Measurements from ENCODE around the gene SLC29A4. TPM values are rescaled to one million over a fixed set of nuclear protein-coding genes. Genes with fewer than 3 reads are reported as not detected.

SLC29A4 gene
- total RNA-seq, 1 donor from 2014 or later, result 0.38 TPM

DNA sequence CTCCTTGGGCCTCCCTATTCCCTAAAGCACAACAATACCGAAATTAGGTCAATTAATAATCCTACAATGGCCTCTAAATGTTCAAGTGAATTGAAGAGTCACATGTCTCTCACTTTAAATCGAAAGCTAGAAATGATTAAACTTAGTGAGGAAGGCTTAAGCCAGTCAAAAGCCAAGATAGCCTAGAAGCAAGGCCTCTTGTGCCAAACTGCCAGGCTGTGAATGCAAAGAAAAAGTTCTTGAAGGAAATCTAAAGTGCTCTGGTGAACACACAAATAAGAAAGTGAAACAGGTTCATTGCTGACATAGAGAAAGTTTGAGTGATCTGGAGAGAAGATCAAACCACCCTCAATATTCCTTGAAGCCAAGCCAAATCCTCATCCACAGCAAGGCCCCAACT lies 57.2 kb downstream of the SLC29A4 start:
- POLR2A ChIA-PET, result no interaction called here
- Mint-ChIP-seq H3K27ac (no peak overlapping the region), H3K9me3 (peaks cover 30% of the 10 kb centered on the region), H3K27me3 (no peaks in the 10 kb centered on the region), H3K4me1 (no peaks in the 10 kb centered on the region), H3K36me3 (ENCODE audit: low read depth) (peaks cover 86% of the 10 kb centered on the region), H3K4me3 (no peak overlapping the region)
- DNase-seq (no peak), ATAC-seq (ENCODE audit: low read depth) (no peak)
- intact Hi-C loops (cut with micrococcal nuclease), result no loop called here
- TF ChIP-seq, protein P1, sequence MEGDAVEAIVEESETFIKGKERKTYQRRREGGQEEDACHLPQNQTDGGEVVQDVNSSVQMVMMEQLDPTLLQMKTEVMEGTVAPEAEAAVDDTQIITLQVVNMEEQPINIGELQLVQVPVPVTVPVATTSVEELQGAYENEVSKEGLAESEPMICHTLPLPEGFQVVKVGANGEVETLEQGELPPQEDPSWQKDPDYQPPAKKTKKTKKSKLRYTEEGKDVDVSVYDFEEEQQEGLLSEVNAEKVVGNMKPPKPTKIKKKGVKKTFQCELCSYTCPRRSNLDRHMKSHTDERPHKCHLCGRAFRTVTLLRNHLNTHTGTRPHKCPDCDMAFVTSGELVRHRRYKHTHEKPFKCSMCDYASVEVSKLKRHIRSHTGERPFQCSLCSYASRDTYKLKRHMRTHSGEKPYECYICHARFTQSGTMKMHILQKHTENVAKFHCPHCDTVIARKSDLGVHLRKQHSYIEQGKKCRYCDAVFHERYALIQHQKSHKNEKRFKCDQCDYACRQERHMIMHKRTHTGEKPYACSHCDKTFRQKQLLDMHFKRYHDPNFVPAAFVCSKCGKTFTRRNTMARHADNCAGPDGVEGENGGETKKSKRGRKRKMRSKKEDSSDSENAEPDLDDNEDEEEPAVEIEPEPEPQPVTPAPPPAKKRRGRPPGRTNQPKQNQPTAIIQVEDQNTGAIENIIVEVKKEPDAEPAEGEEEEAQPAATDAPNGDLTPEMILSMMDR (IDR thresholded peaks at IDR 0.05), result no peak
- CTCF ChIA-PET, result no interaction called here

DNA sequence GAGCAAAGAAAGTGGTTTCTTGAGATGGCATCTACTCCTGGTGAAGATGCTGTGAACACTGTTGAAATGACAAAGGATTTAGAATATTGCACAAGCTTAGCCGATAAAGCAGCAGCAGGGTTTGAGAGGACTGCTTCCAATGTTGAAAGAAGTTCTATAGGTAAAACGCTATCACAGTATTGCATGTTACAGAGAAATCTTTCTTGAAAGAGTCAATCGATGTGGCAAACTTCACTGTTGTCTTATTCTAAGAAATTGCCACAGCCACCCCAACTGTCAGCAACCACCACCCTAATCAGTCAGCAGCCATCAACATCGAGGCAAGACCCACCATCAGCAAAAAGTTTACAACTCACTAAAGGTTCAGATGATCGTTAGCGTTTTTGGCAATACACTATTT lies 59.9 kb downstream of the SLC29A4 start:
- H3K4me3 Mint-ChIP-seq, result no peak overlapping the region
- CTCF ChIA-PET, result no interaction called here
- H3K27me3 Mint-ChIP-seq, result no peaks in the 10 kb centered on the region
- TF ChIP-seq, protein P1 (IDR thresholded peaks at IDR 0.05), result no peak
- no peak for ATAC-seq (ENCODE audit: low read depth)
- H3K4me1 Mint-ChIP-seq, result no peaks in the 10 kb centered on the region
- peaks cover 74% of the 10 kb centered on the region for H3K36me3 Mint-ChIP-seq (ENCODE audit: low read depth)
- H3K27ac Mint-ChIP-seq, result no peak overlapping the region
- intact Hi-C loops (cut with micrococcal nuclease), result no loop called here
- POLR2A ChIA-PET, result interaction anchor here (0.7 kb wide), 1 partner anchor 55 kb away, joined by 3 read pairs; no protein-coding TSS in a partner anchor
- H3K9me3 Mint-ChIP-seq, result peaks cover 16% of the 10 kb centered on the region
- DNase-seq, result no peak

DNA sequence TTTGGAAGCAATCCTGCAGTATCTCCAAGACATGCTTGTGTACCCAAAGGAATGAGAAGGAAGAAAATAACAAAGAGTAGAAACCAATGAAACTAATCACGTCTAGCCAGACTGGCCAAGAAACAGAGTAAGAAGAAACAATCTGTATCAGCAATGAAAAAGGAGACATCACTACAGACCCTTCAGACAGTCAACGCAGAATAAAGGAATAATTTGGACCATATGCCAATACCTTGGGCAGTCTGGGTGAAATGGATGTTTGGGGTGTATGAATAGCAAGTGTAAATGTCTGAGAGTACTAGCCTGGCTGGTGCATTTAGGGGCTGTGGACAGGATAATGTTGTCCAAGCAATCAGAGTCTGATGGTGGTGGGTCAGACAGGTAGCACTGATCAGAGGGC lies 61.1 kb downstream of the SLC29A4 start:
- intact Hi-C loops (cut with micrococcal nuclease), result no loop called here
- CTCF ChIA-PET, result no interaction called here
- Mint-ChIP-seq H3K27me3 (no peaks in the 10 kb centered on the region), H3K9me3 (peaks cover 16% of the 10 kb centered on the region), H3K36me3 (ENCODE audit: low read depth) (peaks cover 74% of the 10 kb centered on the region), H3K4me3 (no peak overlapping the region), H3K4me1 (no peaks in the 10 kb centered on the region), H3K27ac (no peak overlapping the region)
- no peak for DNase-seq
- TF ChIP-seq, protein P1 (IDR thresholded peaks at IDR 0.05), result no peak
- POLR2A ChIA-PET, result no interaction called here
- no peak for ATAC-seq (ENCODE audit: low read depth)

DNA sequence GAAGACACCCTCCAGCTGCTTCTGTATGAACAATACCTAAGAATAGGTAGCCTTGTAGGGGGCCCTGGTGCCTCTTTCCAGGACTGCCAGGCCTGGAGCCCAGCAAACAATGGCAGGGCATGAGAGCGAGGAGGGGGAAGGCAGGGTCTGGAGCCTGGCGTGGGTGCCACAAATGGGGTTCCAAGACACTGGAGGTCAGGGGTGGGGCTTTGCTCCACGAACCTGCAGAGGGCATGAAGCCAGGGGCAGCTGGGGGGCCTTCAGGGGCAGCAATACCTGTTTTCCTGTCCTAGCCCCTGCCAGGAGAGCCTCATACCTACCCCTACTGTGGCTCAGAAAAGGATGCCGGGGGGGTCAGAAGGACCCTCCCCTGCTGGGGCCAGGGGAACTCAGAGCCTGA lies 61.6 kb downstream of the SLC29A4 start:
- intact Hi-C loops (cut with micrococcal nuclease), result no loop called here
- peaks cover 72% of the 10 kb centered on the region for H3K36me3 Mint-ChIP-seq (ENCODE audit: low read depth)
- H3K4me1 Mint-ChIP-seq, result no peaks in the 10 kb centered on the region

DNA sequence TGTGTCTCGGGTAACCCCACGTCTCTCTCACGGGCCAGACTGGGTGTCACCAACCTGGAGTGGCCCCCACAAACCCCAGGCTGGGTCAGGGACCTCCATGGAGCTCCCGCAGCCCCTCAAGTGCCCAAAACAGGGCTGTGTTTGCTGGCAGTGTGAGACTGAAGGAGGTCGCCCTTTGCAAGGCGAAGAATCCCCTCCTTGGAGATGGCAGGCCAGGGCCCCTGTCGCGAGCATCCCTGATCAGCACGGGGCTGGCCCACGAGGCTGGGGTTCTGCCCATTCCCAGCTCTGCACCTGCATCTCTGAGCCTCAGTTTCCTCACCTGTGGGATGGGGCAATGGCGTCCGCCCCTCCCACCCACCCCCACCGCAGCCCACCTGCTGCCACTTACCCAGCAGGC lies 62.4 kb downstream of the SLC29A4 start:
- ATAC-seq (ENCODE audit: low read depth) (no peak), DNase-seq (no peak)
- CTCF ChIA-PET, result no interaction called here
- peaks cover 16% of the 10 kb centered on the region for H3K9me3 Mint-ChIP-seq
- no peaks in the 10 kb centered on the region for H3K27me3 Mint-ChIP-seq
- no peaks in the 10 kb centered on the region for H3K4me1 Mint-ChIP-seq
- intact Hi-C loops (cut with micrococcal nuclease), result no loop called here
- no peak overlapping the region for H3K4me3 Mint-ChIP-seq
- H3K36me3 Mint-ChIP-seq (ENCODE audit: low read depth), result peaks cover 67% of the 10 kb centered on the region
- POLR2A ChIA-PET, result no interaction called here
- H3K27ac Mint-ChIP-seq, result no peak overlapping the region
- TF ChIP-seq, protein P1 (IDR thresholded peaks at IDR 0.05), result no peak

More for the DNA sequence above, 61.6 kb downstream of the SLC29A4 start:
- TF ChIP-seq, protein P1 (IDR thresholded peaks at IDR 0.05), result no peak
- Mint-ChIP-seq H3K9me3 (peaks cover 16% of the 10 kb centered on the region), H3K4me3 (no peak overlapping the region), H3K27me3 (no peaks in the 10 kb centered on the region), H3K27ac (no peak overlapping the region)
- DNase-seq (no peak), ATAC-seq (ENCODE audit: low read depth) (no peak)
- POLR2A ChIA-PET, result no interaction called here
- CTCF ChIA-PET, result no interaction called here

Measured in activated B cell treated with CpG ODN at 0.5 μM for 24 hours (primary cell).